ENCODE results near the gene LPP.

Gene LPP

DNA sequence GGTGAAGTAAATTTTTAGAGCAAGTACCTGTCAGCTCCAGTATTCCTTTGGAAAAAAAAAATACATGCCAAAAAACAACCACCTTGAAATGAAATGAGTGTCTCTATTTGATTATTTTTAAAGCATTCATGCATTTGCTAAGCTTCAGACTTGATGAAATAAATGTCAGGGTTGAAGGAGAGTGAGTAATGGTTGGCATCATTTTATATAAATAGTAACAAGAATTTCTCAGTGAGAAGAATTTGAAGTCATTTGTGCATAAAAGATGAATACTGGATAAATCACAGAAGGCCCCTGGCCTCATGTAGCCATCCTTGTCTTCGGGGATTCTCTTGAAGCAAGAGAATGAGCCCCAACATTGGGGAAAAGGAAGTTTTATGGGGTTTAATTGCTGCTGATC lies 318.4 kb downstream of the LPP start:
- Histone ChIP-seq H3K9me3 (replicated peaks; ENCODE audit: insufficient read depth, low read length) (no peaks in the 10 kb centered on the region), H3K4me1 (ENCODE audit: low read length) (no peaks in the 10 kb centered on the region), H3F3A (ENCODE audit: insufficient read depth, low read length) (no peaks in the 10 kb centered on the region), H3K36me3 (replicated peaks; ENCODE audit: insufficient read depth, low read length) (no peaks in the 10 kb centered on the region), H4K20me1 (ENCODE audit: insufficient read depth, low read length) (no peaks in the 10 kb centered on the region), H3K4me2 (ENCODE audit: low read depth, low read length) (no peak overlapping the region), H3K9ac (ENCODE audit: low read length) (no peak overlapping the region), H3K4me3 (ENCODE audit: low read length) (no peak overlapping the region), H3K27ac (ENCODE audit: low read length) (no peak overlapping the region), H3K9me2 (replicated peaks; ENCODE audit: insufficient read depth, low read length) (no peaks in the 10 kb centered on the region), H3K27me3 (replicated peaks; ENCODE audit: insufficient read depth, low read length) (no peaks in the 10 kb centered on the region), H2AFZ (ENCODE audit: low read length) (no peak overlapping the region), H3K79me2 (ENCODE audit: low read length) (no peaks in the 10 kb centered on the region)
- DNase-seq, result no peak
- TF ChIP-seq EZH2 (optimal IDR thresholded peaks at IDR 0.05; ENCODE audit: low read depth, low read length) (no peak), EZH2phosphoT487 (IDR thresholded peaks at IDR 0.05; ENCODE audit: low read length) (no peak)
- TF ChIP-seq, protein P1, sequence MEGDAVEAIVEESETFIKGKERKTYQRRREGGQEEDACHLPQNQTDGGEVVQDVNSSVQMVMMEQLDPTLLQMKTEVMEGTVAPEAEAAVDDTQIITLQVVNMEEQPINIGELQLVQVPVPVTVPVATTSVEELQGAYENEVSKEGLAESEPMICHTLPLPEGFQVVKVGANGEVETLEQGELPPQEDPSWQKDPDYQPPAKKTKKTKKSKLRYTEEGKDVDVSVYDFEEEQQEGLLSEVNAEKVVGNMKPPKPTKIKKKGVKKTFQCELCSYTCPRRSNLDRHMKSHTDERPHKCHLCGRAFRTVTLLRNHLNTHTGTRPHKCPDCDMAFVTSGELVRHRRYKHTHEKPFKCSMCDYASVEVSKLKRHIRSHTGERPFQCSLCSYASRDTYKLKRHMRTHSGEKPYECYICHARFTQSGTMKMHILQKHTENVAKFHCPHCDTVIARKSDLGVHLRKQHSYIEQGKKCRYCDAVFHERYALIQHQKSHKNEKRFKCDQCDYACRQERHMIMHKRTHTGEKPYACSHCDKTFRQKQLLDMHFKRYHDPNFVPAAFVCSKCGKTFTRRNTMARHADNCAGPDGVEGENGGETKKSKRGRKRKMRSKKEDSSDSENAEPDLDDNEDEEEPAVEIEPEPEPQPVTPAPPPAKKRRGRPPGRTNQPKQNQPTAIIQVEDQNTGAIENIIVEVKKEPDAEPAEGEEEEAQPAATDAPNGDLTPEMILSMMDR (IDR thresholded peaks at IDR 0.05; ENCODE audit: low read length), result no peak

- no peaks in the 10 kb centered on the region for H3K9me2 ChIP-seq (replicated peaks; ENCODE audit: insufficient read depth, low read length)
- no peaks in the 10 kb centered on the region for H3K4me1 ChIP-seq (ENCODE audit: low read length)
- H3K4me2 ChIP-seq (ENCODE audit: low read depth, low read length), result no peak overlapping the region
- no peak overlapping the region for H3K4me3 ChIP-seq (ENCODE audit: low read length)
- H3K9ac ChIP-seq (ENCODE audit: low read length), result no peak overlapping the region
- TF ChIP-seq, protein P1 (IDR thresholded peaks at IDR 0.05; ENCODE audit: low read length), result no peak
- no peak for TF ChIP-seq EZH2phosphoT487 (IDR thresholded peaks at IDR 0.05; ENCODE audit: low read length)
- no peak for TF ChIP-seq EZH2 (optimal IDR thresholded peaks at IDR 0.05; ENCODE audit: low read depth, low read length)
- no peaks in the 10 kb centered on the region for H3K36me3 ChIP-seq (replicated peaks; ENCODE audit: insufficient read depth, low read length)
- no peaks in the 10 kb centered on the region for H3F3A ChIP-seq (ENCODE audit: insufficient read depth, low read length)
- no peaks in the 10 kb centered on the region for H3K9me3 ChIP-seq (replicated peaks; ENCODE audit: insufficient read depth, low read length)
- H2AFZ ChIP-seq (ENCODE audit: low read length), result no peak overlapping the region
- no peaks in the 10 kb centered on the region for H3K27me3 ChIP-seq (replicated peaks; ENCODE audit: insufficient read depth, low read length)
- H3K27ac ChIP-seq (ENCODE audit: low read length), result no peak overlapping the region
- no peaks in the 10 kb centered on the region for H4K20me1 ChIP-seq (ENCODE audit: insufficient read depth, low read length)
- DNase-seq, result no peak
- H3K79me2 ChIP-seq (ENCODE audit: low read length), result no peaks in the 10 kb centered on the region
Measured at GRCh38 chr3:188473045-188473444, 319.1 kb downstream of the LPP start.

DNA sequence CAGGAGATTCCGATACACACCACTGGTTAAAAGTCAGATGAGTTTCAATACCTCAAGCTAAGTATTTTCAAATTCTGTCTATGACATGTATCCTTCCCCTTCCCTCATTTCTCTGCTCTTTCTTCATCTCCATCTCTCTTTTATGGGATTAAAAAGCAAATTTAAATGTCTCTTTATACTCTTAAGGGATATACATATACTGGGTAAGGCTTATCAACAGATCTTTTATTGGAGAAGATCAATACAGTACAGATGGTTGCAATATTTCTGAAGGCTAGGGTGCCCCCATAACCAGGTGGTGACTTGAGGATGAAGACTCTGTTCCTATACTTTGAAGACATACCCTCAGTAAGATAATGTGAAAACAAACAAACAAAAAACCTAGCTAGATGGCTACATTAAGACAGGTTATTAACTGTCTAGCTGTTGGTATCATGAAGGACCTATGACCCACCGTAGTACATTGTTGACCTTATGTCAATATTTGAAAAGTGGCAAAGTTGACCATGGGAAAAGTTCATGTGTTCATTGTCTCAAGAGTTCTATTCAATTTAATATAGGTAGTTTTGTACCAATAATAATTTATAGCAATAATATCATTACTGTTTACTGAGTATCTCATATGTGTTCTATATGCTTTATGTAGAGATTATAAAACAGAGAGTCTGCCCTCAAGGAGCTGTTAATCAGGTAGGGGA lies 319.8 kb downstream of the LPP start:
- Histone ChIP-seq H3K4me1 (ENCODE audit: low read length) (no peaks in the 10 kb centered on the region), H3K27ac (ENCODE audit: low read length) (no peak overlapping the region), H3K9me2 (replicated peaks; ENCODE audit: insufficient read depth, low read length) (no peaks in the 10 kb centered on the region), H4K20me1 (ENCODE audit: insufficient read depth, low read length) (no peaks in the 10 kb centered on the region), H3K79me2 (ENCODE audit: low read length) (no peaks in the 10 kb centered on the region), H3K9ac (ENCODE audit: low read length) (no peak overlapping the region), H3K36me3 (replicated peaks; ENCODE audit: insufficient read depth, low read length) (no peaks in the 10 kb centered on the region), H2AFZ (ENCODE audit: low read length) (no peak overlapping the region), H3K4me3 (ENCODE audit: low read length) (no peak overlapping the region), H3K4me2 (ENCODE audit: low read depth, low read length) (no peak overlapping the region), H3K9me3 (replicated peaks; ENCODE audit: insufficient read depth, low read length) (no peaks in the 10 kb centered on the region), H3K27me3 (replicated peaks; ENCODE audit: insufficient read depth, low read length) (no peaks in the 10 kb centered on the region), H3F3A (ENCODE audit: insufficient read depth, low read length) (no peaks in the 10 kb centered on the region)
- DNase-seq, result no peak
- TF ChIP-seq EZH2phosphoT487 (IDR thresholded peaks at IDR 0.05; ENCODE audit: low read length) (no peak), EZH2 (optimal IDR thresholded peaks at IDR 0.05; ENCODE audit: low read depth, low read length) (no peak)
- TF ChIP-seq, protein P1 (IDR thresholded peaks at IDR 0.05; ENCODE audit: low read length), result no peak

Data from MM.1S (cell line).